WTC11 (cell line): ENCODE results near the gene NFATC1. TPM values are rescaled to one million over a fixed set of nuclear protein-coding genes. Genes with fewer than 3 reads are reported as not detected.

Experiments used
- ATAC-seq: fragments of 200-7000 bp; cut with Tn5 transposase; 2 replicates; pipeline ENCODE4 v1.10.0; 2021; ENCODE audit warnings: mild to moderate bottlenecking, moderate library complexity
- CTCF ChIA-PET: fragments of 300-600 bp; sonication (Branson Sonifier 250); formaldehyde crosslinking; loops from one replicate; lab custom pipeline; 2021; ENCODE audit warnings: antibody characterized with exemption; lab: Charles Lee
- POLR2A ChIA-PET: fragments of 350-600 bp; sonication (Branson Sonifier 250); formaldehyde crosslinking; loops from one replicate; lab custom pipeline; 2021; ENCODE audit warnings: antibody characterized with exemption; lab: Charles Lee
- DNase-seq: peaks from one replicate; pipeline ENCODE4 v3.0.0; 2021; ENCODE audit warnings: low spot score
- H3K27ac Mint-ChIP-seq: 2 replicates; pipeline ENCODE4 v1.8.0; 2021; ENCODE audit warnings: mixed read lengths
- H3K27me3 Mint-ChIP-seq: 2 replicates; pipeline ENCODE4 v1.8.0; 2021; ENCODE audit warnings: low read depth, mild to moderate bottlenecking, moderate library complexity, mixed read lengths
- H3K36me3 Mint-ChIP-seq: 2 replicates; pipeline ENCODE4 v1.8.0; 2021; ENCODE audit warnings: mixed read lengths
- H3K4me1 Mint-ChIP-seq: 2 replicates; pipeline ENCODE4 v1.8.0; 2022; ENCODE audit warnings: mixed read lengths
- H3K4me3 Mint-ChIP-seq: 2 replicates; pipeline ENCODE4 v1.8.0; 2021; ENCODE audit warnings: mild to moderate bottlenecking, moderate library complexity, mixed read lengths
- H3K9me3 Mint-ChIP-seq: 2 replicates; pipeline ENCODE4 v1.8.0; 2021; ENCODE audit warnings: mixed read lengths
- ARID4B ChIP-seq: sonication (generic); formaldehyde crosslinking; IDR thresholded peaks from 2 replicates; pipeline ENCODE4 v1.8.0; 2023; ENCODE audit warnings: missing genetic modification reagents, mild to moderate bottlenecking, borderline replicate concordance
- CREB1 ChIP-seq: sonication (generic); formaldehyde crosslinking; IDR thresholded peaks from 2 replicates; pipeline ENCODE4 v1.8.0; 2023; ENCODE audit warnings: mild to moderate bottlenecking, missing genetic modification reagents
- GTF2I ChIP-seq: fragments of 250-450 bp; sonication (Bioruptor Pico); conservative IDR thresholded peaks from 2 replicates; pipeline ENCODE4 v1.4.0; 2021; ENCODE audit warnings: mild to moderate bottlenecking
- JUN ChIP-seq: sonication (generic); formaldehyde crosslinking; IDR thresholded peaks from 2 replicates; pipeline ENCODE4 v1.8.0; 2023; ENCODE audit warnings: mild to moderate bottlenecking, missing genetic modification reagents
- MLX ChIP-seq: sonication (generic); formaldehyde crosslinking; IDR thresholded peaks from 2 replicates; pipeline ENCODE4 v1.8.1; 2023; ENCODE audit warnings: mild to moderate bottlenecking, missing genetic modification reagents, moderate library complexity
- MYBL2 ChIP-seq: sonication (generic); formaldehyde crosslinking; IDR thresholded peaks from 2 replicates; pipeline ENCODE4 v1.8.1; 2023; ENCODE audit warnings: mild to moderate bottlenecking, moderate library complexity, missing genetic modification reagents
- NFATC4 ChIP-seq: fragments of 250-450 bp; sonication (Bioruptor Pico); IDR thresholded peaks from 2 replicates; pipeline ENCODE4 v1.9.0; 2021; ENCODE audit warnings: mild to moderate bottlenecking
- NFYB ChIP-seq: sonication (generic); formaldehyde crosslinking; conservative IDR thresholded peaks from 2 replicates; pipeline ENCODE4 v1.8.0; 2022; ENCODE audit warnings: low read depth, missing genetic modification reagents
- PRDM15 ChIP-seq: sonication (generic); formaldehyde crosslinking; IDR thresholded peaks from 2 replicates; pipeline ENCODE4 v1.8.0; 2022; ENCODE audit warnings: missing genetic modification reagents
- SOX15 ChIP-seq: fragments of 250-450 bp; sonication (Bioruptor Pico); IDR thresholded peaks from 2 replicates; pipeline ENCODE4 v1.9.0; 2021; ENCODE audit warnings: mild to moderate bottlenecking
- ZNF219 ChIP-seq: sonication (generic); formaldehyde crosslinking; IDR thresholded peaks from 2 replicates; pipeline ENCODE4 v1.8.0; 2023; ENCODE audit warnings: missing genetic modification reagents, mild to moderate bottlenecking, borderline replicate concordance
- ZNF263 ChIP-seq: sonication (generic); formaldehyde crosslinking; IDR thresholded peaks from 2 replicates; pipeline ENCODE4 v1.8.1; 2022; ENCODE audit warnings: low read depth, mild to moderate bottlenecking, moderate library complexity, missing genetic modification reagents
- ZNF281 ChIP-seq: sonication (generic); formaldehyde crosslinking; IDR thresholded peaks from 2 replicates; pipeline ENCODE4 v1.8.0; 2023; ENCODE audit warnings: mild to moderate bottlenecking, missing genetic modification reagents
- total RNA-seq: library from RNA; stranded (reverse); gene quantifications from 3 replicates; pipeline ENCODE4 v1.2.3, GENCODE V29; 2021
- TF ChIP-seq, protein P1 (sequence below): fragments of 250-450 bp; sonication (Bioruptor Pico); IDR thresholded peaks from 2 replicates; pipeline ENCODE4 v1.9.0; 2021; ENCODE audit warnings: mild to moderate bottlenecking
- TF ChIP-seq, protein P2 (sequence below): sonication (generic); formaldehyde crosslinking; IDR thresholded peaks from 2 replicates; pipeline ENCODE4 v1.8.1; 2022; ENCODE audit warnings: low read depth, mild to moderate bottlenecking, moderate library complexity, missing genetic modification reagents, borderline replicate concordance
- TF ChIP-seq, protein P3 (sequence below): sonication (generic); formaldehyde crosslinking; IDR thresholded peaks from 2 replicates; pipeline ENCODE4 v1.8.0; 2022; ENCODE audit warnings: mild to moderate bottlenecking, missing genetic modification reagents

Gene NFATC1
- total RNA-seq, 1 experiment from 2014 or later: 20.2 TPM

DNA sequence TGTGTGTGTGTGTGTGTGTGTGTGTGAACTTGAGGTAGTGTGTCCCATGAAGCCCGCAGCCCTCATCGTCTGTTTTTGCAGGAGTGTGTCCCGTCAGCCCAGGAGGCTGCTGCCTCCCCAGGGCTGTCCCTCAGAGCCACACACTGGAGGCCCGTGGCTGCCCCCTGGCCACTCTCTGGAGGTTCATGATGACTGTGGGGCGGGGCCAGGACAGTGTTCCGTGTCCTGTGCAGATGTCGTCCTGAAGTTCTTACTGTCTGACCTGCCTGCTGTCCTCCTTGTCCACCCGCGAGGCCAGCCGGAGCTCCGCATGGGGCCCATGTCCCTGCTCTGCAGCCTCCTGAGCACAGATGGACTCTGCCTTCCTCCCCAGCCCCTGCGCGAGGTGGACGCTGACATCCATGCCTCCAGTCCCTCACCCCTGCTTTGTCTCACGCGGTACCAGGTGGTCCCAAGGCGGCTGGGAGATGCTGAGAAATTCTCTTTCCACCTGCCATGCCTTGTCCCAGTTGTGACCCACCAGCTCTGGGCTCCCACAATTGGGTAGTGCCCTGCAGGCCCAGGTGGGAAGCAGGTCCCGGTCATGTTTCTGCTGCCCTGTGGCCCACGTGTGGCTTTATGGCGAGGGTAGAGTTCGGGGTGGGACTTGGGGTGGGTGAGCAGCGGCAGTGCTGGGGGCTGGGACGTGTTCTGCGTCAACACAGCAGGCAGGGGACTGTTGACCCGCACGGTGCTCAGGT is 92.8 kb downstream of the NFATC1 start:
- Mint-ChIP-seq H3K4me3 (no peak overlapping the region), H3K27ac (no peak overlapping the region), H3K27me3 (no peaks in the 10 kb centered on the region), H3K36me3 (no peaks in the 10 kb centered on the region), H3K9me3 (no peaks in the 10 kb centered on the region), H3K4me1 (no peaks in the 10 kb centered on the region)
- ChIA-PET CTCF (no interaction called here), POLR2A (no interaction called here)
- TF ChIP-seq, protein P1, sequence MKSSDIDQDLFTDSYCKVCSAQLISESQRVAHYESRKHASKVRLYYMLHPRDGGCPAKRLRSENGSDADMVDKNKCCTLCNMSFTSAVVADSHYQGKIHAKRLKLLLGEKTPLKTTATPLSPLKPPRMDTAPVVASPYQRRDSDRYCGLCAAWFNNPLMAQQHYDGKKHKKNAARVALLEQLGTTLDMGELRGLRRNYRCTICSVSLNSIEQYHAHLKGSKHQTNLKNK (CRISPR knock-in tag): no peak
- TF ChIP-seq MYBL2 (CRISPR knock-in tag) (no peak), NFATC4 (no peak), ARID4B (no peak), SOX15 (CRISPR knock-in tag) (no peak), NFYB (CRISPR knock-in tag) (no peak), CREB1 (CRISPR knock-in tag) (no peak), ZNF263 (no peak)
- TF ChIP-seq, protein P2, sequence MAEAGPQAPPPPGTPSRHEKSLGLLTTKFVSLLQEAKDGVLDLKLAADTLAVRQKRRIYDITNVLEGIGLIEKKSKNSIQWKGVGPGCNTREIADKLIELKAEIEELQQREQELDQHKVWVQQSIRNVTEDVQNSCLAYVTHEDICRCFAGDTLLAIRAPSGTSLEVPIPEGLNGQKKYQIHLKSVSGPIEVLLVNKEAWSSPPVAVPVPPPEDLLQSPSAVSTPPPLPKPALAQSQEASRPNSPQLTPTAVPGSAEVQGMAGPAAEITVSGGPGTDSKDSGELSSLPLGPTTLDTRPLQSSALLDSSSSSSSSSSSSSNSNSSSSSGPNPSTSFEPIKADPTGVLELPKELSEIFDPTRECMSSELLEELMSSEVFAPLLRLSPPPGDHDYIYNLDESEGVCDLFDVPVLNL: no peak
- DNase-seq (no peak), ATAC-seq (no peak)

GRCh38 chr18:79489051-79489898 is 93.5 kb downstream of the NFATC1 start:
- Mint-ChIP-seq H3K27ac (no peak overlapping the region), H3K27me3 (no peaks in the 10 kb centered on the region), H3K4me1 (no peaks in the 10 kb centered on the region), H3K9me3 (no peaks in the 10 kb centered on the region), H3K4me3 (no peak overlapping the region), H3K36me3 (no peaks in the 10 kb centered on the region)
- ChIA-PET CTCF (no interaction called here), POLR2A (no interaction called here)
- no peak for ATAC-seq
- no peak for DNase-seq
- TF ChIP-seq ZNF281 (no peak), ZNF219 (CRISPR knock-in tag) (no peak), MLX (no peak), GTF2I (CRISPR knock-in tag) (no peak), PRDM15 (no peak), JUN (CRISPR knock-in tag) (no peak)
- TF ChIP-seq, protein P3, sequence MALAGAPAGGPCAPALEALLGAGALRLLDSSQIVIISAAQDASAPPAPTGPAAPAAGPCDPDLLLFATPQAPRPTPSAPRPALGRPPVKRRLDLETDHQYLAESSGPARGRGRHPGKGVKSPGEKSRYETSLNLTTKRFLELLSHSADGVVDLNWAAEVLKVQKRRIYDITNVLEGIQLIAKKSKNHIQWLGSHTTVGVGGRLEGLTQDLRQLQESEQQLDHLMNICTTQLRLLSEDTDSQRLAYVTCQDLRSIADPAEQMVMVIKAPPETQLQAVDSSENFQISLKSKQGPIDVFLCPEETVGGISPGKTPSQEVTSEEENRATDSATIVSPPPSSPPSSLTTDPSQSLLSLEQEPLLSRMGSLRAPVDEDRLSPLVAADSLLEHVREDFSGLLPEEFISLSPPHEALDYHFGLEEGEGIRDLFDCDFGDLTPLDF: no peak
